HG03039 (cell line): Measurements from ENCODE around the gene TRPC1.
"Not testable (repeated sequence)": the region's sequence is repeated elsewhere in the genome, so short reads cannot be mapped to it uniquely, and the experiment has no call there.

Source experiments
- ATAC-seq: cut with Tn5 transposase; IDR thresholded peaks from one replicate; pipeline ENCODE4 v1.9.1; 2021; ENCODE audit warnings: mild to moderate bottlenecking, moderate library complexity; ENCODE audit not compliant: unreplicated experiment

Gene TRPC1

DNA sequence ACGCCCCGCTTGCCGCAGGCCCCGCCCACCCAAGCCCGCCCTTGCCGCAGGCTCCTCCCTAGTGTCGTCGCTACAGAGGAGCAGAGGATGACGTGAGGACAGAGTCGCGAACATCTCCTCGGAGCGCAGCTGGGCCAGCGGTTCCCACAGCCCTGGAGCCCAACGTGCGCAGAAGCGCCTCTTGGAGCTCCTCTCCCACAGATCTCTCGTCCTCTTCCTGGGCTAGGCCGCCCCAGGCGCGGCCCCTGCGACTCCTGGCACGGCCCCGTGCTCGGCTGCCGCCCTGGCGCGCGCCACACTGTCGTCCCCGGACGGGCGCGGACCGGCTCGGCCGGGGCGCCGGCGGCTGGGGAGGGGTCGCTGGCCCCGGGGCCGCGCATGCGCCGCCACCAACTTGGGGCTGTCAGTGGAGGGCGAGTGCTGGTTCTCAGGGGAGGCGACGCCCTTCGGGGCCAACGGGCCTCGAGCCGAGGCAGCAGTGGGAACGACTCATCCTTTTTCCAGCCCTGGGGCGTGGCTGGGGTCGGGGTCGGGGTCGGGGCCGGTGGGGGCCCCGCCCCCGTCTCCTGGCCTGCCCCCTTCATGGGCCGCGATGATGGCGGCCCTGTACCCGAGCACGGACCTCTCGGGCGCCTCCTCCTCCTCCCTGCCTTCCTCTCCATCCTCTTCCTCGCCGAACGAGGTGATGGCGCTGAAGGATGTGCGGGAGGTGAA lies at the start of gene TRPC1:
Gene TRPC1 (plus strand): TSS at position 67 of the 714 bp plus-strand sequence. CDS start 526 bp downstream, at position 593.
- ATAC-seq, result peak; percentile 96

DNA sequence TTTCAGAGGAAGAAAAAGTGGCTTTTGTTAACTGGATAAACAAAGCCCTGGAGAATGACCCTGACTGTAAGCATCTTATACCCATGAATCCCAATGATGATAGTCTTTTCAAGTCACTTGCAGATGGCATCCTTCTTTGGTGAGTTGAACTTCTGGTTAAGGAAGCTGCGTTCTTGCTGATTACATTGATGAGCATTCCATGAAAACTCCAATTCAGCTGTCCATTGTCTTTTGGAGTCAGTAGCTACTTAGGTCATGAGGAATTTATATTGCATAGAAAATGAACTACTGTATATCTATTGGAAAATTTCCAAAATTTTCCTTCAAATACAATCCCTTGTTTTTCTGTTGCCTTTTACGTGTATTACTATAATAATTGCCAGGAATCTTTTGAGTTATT lies 47.7 kb upstream of the TRPC1 start:
- ATAC-seq, result no peak

DNA sequence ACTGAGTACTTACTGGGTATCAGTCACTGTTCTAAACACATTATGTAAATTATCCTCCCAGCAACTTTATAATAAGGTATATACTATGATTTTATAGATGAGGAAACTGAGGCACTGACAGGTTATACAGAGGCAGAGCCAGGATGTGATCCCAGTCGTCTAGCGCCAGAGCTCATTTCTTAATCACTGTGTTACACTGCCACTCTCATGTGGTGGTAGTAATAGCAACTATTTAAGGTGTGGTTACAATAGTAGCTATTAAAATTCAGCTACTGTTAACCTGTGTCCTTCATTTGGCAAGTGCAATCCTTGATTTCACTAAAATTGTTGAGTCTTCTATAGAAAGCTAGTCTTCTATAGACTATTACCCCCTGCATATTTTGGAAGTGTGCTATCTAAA lies 43.1 kb upstream of the TRPC1 start:
- no peak for ATAC-seq

DNA sequence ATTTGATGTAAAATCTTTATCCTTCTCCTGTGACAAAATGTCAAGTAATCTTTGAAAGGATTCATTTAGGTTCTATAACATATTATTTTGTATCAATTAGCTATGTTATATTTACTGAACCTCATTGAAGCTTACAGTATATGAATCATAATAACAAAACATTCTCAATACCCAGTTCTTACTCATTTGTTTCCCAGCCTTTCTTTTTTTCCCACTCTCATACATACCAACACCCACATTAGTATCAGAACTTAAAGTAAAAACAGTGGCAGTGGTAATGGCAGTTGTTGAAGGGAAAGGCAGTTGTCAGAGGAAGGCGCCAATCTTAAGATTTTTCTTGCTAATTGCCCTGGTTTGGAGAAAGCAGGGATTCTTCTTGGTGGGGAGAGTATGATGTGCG lies 33.2 kb upstream of the TRPC1 start:
- ATAC-seq, result no peak

DNA sequence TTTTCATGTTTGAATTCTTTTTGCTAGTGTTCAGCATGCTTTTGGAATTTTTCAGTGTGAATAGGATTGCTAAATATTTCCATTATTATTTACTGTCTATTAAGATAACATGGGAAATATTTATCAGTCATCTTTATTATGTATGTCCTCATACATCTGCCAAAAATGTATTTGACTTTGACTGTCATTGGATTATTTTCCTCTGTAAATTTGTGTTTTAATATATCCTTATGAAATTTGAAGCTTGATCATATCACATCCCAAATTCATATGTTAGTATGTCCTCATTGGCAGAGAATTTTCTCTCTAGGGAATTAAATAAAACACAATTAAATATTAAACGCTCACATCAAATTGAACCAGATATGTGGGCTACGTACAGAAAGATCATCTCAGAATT lies 32.3 kb upstream of the TRPC1 start:
- no peak for ATAC-seq

DNA sequence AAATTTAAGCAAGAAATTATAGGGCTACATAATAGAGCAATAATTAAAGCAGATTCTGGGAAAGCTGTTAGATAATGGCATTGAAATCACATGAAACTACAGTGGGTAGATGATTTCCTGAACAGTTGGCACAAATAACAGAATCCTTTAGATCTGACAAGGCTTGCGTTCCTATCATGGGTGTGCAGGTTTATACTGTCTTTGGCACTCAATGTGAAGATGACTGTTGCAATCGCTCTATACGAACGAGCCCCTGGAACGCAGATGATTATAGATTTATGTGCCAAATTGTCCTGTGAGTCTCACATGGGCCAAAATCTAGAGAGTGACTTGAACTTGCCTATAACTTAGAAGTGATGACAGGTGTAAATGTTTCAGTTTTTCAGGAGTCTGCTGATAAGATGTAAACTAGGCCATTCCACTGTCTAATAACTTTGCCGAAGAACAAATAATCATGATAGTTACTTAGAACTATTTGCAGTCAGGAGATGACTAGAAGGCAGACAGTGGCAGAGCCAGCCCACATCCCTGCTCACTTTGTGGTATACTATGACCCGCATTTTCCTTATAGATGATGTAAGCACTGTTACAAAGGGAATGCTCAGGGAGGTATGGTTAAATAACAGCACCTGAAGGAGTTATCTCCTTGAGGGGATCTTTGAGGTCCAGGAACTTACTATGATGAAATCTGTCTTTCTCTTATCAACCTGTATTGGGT lies 30.5 kb upstream of the TRPC1 start:
- ATAC-seq, result no peak

DNA sequence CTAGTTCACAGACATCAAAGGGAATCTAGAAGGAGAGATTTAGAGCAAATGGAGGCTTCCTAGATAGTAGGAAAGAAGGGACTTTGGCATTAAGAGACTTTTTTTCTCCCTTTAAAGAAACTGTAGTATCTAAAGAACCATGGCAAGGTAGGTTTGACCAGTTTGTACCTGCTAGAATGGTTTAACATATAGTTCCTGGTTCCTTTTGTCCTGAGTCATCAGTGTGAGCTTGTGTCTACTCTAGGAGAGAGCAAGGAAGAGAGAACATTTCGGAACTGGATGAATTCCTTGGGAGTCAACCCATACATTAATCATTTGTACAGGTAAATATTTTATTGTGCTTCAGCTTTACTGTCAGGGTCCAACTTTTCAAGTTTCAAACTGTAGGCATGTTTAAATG lies 29.6 kb upstream of the TRPC1 start:
- no peak for ATAC-seq

DNA sequence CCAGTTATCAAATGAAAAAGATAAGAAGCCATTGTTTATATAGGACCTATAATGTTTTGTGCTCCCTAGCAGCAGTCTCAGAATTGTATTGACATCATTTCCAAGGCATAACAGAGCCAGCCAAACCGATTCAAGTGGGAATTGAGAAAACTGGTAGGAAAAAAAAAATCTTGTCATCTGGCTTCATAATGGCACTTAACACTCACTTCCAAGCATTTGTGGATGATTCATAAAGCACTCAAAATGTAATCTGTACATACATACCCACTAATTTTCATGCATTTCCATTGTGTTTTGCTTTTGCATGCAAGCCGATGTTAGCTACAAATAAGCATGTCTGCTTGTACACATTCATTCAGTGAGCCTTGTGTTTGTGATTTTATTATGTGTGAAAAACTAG lies 18.6 kb upstream of the TRPC1 start:
- no peak for ATAC-seq

DNA sequence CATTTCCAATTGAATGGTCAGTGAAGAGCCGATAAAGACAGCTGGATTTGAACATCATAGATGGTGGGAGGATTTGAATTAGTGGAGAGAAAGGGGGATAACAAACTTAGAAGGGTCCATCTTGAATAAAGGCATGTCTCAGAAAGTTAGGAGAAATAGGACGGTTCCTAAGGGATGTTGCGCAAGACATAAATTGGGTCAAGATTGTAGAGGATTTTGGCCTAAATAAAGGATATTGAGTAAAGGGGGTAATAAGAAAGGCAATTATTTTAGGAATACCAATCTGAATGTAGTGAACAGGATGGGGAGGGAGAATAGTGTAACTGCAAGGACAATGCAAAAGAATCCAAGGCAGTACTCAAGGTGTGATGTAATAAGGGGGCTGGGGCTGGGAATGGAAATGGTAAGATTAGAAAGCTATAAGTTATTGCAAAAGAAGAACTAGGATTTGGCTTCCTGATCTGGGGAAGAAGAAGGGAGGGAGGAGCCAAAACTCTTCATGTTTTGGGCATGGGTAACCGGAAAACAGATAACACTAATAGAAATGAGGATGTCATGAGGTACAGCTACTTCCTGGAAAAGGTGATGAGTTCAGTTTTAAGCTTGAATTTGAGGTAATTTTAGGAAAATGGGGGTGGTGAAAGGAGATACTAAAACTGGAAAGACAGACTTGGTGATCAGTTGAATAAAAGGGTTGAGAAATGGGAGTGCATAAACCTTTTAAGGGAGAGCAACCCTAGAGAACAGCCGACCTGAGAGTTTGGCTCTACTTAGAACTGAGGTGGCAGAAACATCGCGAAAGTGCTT lies 17.3 kb upstream of the TRPC1 start:
- ATAC-seq, result no peak

DNA sequence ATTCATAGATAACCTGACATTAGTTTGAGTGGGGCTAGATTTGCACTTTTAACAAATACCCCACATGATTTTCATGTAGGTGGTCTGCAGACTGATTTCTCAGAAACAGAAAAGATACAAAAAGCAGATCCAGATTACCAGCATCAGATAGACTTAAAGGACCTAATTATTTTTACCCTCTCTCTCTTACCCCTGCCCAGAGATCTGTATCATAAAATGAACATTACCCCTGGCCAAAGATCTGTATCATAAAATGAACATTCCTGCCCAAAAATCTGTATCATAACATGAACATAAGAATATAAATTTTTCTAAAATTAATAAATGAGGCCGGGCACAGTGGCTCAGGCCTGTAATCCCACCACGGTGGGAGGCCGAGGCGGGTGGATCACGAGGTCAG lies 14.6 kb upstream of the TRPC1 start:
- no peak for ATAC-seq

DNA sequence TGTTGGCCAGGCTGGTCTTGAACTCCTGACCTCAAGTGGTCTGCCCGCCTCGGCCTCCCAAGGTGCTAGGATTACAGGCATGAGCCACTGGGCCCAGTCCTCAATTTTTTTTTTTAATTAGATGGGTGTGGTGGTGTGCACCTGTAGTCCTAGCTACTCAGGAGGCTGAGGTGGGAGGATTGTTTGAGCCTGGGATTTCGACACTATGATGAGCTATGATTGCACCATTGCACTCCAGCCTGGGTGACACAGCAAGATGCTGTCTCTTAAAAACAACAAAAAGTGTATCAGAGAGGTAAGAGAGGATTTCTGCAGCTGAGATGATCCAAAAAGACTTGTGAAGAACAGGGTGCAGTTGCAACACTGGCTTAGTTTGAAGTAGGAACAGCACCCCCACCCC lies 9.0 kb upstream of the TRPC1 start:
- ATAC-seq, result not testable (repeated sequence)

DNA sequence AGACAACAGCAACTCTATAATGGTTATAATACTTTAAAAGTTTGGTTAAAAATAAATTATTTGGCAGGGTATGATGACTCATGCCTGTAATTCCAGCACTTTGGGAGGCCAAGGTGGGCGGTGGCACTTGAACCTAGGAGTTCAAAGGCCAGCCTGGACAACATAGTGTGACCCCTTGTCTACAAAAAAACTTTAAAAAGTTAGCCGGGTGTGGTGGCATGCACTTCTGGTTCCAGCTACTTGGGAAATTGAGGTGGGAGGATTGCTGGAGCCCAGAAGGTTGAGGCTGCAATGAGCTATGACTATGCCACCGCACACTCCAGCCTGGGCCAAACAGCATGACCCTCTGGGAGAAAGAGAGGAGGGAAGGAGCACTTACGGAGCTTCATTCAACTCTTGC lies 7.7 kb upstream of the TRPC1 start:
- no peak for ATAC-seq

DNA sequence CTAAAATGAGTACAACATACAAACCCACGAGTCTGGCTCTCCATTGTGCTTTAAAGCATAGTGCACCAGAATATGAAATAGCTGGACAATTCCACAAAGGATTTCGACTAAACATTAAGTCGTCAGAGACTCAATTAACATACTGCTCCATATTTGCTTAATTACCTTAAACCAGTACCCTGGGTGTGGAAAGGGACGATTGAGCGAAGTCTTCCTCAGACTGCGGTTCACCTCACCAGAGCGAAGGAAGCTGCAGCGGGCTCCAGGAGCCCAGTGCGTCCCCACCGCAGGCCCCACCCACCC lies 218 bp upstream of the TRPC1 start:
- ATAC-seq, result no peak

DNA sequence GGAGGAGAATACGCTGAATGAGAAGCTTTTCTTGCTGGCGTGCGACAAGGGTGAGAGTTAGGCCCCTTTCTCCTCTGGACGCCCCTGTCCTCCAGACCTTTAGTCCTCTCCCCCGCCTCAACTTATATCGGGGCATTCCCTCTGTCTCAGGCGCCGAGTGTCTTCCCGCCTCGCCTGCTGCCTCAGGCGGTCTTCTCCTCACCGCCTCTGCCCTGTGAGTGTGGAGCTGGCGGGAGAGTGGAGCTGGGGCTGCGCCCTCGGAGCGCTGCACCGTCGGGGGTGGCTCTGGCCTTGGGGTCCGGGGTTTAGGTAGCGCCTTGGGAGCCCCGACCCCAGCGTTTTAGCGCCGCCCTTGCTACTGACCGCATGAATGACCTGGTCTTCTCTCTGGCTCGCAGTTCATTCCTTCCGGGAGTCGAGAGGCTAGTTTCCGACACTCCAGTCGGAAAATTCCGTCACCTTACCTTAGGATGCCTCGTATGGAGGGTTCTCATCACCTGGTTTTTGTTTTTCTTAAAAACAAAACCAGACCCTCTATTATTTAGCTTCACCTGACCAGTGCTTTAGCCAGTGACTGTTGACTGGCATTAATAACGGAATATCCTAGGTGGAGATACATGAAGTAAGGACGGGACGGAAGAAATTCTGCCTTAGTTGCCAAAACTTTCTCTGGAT lies 985 bp downstream of the TRPC1 start:
- ATAC-seq, result no peak

DNA sequence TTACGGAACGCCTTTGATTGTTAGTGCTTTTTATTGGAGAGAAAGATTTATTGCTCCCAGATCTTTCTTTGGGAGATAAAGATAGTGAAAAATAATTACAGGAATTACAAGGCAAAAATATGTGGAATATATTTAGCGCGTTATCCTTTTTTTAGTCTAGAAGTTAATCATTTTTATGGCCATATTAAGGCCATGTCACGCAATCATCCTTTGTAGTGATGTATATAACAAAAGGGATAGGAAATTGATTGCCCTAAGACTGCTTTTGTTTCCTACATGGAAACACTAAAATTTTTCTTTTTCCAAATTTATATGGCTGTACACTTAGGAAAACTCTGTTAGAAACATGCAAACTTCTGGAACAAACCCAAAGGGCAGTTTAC lies 1.5 kb downstream of the TRPC1 start:
- no peak for ATAC-seq

DNA sequence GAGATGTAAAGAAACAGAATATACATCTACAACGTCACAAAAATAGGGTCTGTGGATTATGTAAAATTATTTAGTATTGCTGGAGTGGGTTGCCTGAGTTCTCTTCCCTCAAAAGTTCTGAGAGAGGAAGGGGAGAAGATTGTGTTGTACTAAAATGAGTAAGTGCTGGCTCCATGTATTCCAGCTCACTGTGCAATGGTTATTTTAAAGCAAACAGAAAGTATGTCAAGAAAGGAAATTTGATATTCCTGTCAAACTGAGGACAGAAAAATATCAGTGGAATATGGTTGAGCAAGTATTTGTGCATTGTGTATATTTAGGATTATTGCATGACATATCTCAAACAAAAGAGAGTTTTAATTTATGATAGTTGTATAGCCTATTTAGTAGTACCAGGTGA lies 2.2 kb downstream of the TRPC1 start:
- ATAC-seq, result no peak

DNA sequence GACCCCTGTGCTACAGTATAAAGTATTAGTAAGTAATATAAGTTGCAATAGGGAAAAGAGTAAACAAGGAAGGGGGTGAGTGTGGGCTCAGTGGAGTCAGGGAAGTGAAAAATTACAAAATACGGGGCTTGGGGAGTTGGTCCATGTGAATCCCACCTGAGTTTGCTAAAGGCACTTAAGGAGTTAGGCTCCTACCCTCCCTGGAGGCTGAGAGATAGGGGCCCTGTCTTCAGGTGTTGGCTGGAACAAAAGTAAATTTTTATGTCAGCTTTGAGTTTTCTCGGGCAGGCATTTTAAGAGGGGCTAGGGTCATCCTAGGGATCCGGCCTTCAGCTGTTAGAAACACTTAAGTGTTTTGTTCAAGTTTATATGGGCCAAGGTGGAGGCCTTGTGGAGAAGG lies 8.2 kb downstream of the TRPC1 start:
- ATAC-seq, result no peak

DNA sequence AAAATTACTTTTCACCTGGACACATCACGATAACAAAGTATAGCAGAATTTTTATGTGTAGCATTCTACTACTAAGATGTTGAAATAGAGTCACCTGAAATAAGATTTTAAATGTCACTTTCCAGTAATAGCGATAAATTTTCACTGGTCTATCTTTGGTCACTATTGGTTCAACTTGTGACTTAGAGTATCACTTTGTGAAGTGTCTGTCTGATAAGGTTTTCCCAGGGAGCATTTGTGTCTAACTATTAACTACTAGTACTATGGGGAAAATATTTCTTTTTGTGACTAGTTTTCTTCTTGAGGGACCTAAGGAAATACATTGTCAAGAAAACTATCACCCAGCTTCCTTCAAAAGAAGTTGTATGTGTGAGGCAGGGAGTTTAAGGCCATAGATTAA lies 11.0 kb downstream of the TRPC1 start:
- no peak for ATAC-seq

DNA sequence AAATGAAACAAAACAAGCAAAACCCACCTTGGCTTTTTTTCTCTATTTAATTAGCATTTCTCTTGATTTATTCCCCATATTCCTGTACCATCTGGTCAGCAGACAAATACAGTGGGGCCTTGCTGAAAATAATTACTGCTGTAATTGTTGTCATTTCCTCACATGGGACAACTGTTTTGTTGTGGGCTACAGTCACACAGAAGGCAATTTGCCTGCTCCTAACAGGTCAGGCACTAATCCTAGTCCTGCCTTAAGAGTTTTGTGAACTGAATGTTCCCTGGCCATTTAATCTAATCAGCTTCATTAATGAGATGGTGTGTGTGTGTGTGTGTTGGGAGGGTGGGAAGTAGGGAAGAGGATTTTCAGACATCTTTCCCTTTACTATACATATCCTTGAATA lies 11.6 kb downstream of the TRPC1 start:
- no peak for ATAC-seq

DNA sequence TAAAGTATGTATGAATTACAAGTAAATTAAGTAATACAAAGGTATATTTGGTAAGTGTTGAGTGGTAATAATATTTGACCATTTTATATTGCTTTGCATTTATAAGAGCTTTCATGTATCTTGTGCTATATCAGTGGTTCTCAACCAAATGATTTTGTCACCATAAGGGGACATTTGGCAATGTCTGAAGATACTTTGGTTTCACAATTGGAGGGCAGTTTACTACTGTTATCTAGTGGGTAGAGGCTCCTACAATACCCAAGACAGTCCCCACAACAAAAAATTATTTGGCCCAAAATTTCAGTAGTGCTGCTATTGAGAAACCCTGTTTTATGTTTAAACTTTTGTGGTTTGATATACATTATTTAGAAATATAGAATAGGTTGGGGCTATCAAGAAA lies 14.6 kb downstream of the TRPC1 start:
- no peak for ATAC-seq

DNA sequence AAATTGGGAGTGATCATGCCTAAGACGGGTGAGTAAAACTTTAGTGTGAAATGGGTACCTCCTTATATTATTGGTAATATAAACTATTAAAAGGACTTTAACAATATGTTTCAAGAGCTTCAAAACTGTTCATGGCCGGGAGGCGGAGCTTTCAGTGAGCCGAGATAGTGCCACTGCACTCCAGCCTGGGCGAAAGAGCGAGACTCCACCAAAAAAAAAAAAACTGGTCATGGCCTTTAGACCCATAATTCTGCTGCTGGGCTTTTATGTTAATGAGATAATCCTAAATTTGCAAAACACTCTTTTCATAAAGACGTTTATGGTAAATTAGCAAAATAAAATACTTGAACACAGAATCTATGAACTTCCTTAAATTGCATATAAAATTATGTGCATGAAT lies 22.8 kb downstream of the TRPC1 start:
- no peak for ATAC-seq

DNA sequence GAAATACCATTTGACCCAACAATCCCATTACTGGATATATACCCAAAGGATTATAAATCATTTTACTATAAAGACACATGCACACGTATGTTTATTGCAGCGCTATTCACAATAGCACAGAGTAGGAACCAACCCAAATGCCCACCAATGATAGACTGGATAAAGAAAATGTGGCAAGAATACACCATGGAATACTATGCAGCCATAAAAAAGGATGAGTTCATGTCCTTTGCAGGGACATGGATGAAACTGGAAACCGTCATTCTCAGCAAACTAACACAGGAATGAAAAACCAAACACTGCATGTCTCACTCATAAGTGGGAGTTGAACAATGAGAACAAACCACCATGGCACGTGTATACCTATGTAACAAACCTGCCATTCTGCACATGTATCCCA lies 26.7 kb downstream of the TRPC1 start:
- not testable (repeated sequence) for ATAC-seq
